SU-DHL-6 (cell line): ENCODE measurements around the gene KDM2B.

Experiments used
- EZH2phosphoT487 ChIP-seq: fragments of 200-600 bp; sonication (generic), shearing (Covaris generic); conservative IDR thresholded peaks from 2 replicates; pipeline ENCODE4 v1.6.1; 2018; ENCODE audit warnings: mild to moderate bottlenecking, antibody characterized with exemption, low read length, moderate library complexity, mixed read lengths
- TF ChIP-seq, protein P1 (sequence below): fragments of 200-600 bp; sonication (generic); IDR thresholded peaks from one replicate; pipeline ENCODE4 v1.5.1; 2017; ENCODE audit warnings: antibody characterized with exemption, mild to moderate bottlenecking, low read length, moderate library complexity; ENCODE audit not compliant: insufficient read depth, poor library complexity, severe bottlenecking

- TF ChIP-seq, protein P1, sequence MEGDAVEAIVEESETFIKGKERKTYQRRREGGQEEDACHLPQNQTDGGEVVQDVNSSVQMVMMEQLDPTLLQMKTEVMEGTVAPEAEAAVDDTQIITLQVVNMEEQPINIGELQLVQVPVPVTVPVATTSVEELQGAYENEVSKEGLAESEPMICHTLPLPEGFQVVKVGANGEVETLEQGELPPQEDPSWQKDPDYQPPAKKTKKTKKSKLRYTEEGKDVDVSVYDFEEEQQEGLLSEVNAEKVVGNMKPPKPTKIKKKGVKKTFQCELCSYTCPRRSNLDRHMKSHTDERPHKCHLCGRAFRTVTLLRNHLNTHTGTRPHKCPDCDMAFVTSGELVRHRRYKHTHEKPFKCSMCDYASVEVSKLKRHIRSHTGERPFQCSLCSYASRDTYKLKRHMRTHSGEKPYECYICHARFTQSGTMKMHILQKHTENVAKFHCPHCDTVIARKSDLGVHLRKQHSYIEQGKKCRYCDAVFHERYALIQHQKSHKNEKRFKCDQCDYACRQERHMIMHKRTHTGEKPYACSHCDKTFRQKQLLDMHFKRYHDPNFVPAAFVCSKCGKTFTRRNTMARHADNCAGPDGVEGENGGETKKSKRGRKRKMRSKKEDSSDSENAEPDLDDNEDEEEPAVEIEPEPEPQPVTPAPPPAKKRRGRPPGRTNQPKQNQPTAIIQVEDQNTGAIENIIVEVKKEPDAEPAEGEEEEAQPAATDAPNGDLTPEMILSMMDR, result no peak
- TF ChIP-seq EZH2phosphoT487, result no peak
These were observed 47.3 kb downstream of the KDM2B start for GRCh38 chr12:121533394-121534090.
